ENCODE measurements around the gene CD81. TPM values are rescaled to one million over a fixed set of nuclear protein-coding genes. Genes with fewer than 3 reads are reported as not detected.

CD81 gene
- total and polyA plus RNA-seq, 4 donors, result 412 to 708 (median 642) TPM

DNA sequence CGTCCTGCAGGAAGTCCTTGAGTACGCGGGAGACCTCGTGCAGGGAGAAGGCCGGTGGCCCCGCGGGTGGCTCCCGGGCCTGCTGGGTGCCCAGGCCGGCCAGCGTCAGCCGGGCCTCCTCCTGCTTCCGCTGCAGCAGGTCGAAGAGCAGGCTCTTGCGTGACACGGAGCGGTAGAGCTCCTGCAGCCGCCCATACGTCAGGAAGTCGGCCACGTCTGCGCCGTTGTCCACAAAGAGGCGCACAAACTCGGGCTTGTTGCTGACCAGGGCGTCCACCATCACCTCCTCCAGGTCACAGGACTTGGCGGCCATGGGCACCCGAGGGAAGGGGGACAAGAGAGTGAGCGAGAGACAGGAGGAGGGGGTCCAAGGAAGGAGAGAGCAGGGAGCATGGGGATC is 38.1 kb downstream of the CD81 start:
- ATAC-seq (ENCODE audit: insufficient read depth, low FRiP score), result no peak
- H3K27ac ChIP-seq (ENCODE audit: low read depth in 1 of 2, low read length in 1 of 2), result no peak overlapping the region
- H3K9me3 ChIP-seq (ENCODE audit: control insufficient read depth in 4 of 4, insufficient read depth in 3 of 4, low read length in 3 of 4), result no peaks in the 10 kb centered on the region
- 87 to 92% methylated on average over 25 to 28 of the region's 28 CpGs for WGBS, 2 donors
- H3K27me3 ChIP-seq (ENCODE audit: control insufficient read depth in 3 of 3, insufficient read depth in 3 of 3, low read length in 2 of 3), result no peaks in the 10 kb centered on the region
- H3K4me3 ChIP-seq, result no peak overlapping the region
- H3K36me3 ChIP-seq (ENCODE audit: control insufficient read depth in 4 of 4, insufficient read depth in 4 of 4, low read length in 4 of 4), result no peaks in the 10 kb centered on the region
- TF ChIP-seq, protein P1, sequence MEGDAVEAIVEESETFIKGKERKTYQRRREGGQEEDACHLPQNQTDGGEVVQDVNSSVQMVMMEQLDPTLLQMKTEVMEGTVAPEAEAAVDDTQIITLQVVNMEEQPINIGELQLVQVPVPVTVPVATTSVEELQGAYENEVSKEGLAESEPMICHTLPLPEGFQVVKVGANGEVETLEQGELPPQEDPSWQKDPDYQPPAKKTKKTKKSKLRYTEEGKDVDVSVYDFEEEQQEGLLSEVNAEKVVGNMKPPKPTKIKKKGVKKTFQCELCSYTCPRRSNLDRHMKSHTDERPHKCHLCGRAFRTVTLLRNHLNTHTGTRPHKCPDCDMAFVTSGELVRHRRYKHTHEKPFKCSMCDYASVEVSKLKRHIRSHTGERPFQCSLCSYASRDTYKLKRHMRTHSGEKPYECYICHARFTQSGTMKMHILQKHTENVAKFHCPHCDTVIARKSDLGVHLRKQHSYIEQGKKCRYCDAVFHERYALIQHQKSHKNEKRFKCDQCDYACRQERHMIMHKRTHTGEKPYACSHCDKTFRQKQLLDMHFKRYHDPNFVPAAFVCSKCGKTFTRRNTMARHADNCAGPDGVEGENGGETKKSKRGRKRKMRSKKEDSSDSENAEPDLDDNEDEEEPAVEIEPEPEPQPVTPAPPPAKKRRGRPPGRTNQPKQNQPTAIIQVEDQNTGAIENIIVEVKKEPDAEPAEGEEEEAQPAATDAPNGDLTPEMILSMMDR (IDR thresholded peaks at IDR 0.05; ENCODE audit: control extremely low read depth, extremely low read depth), result no peak
- no peak for DNase-seq
- no peak overlapping the region for H3K9ac ChIP-seq (ENCODE audit: insufficient read depth in 1 of 2, low read length in 2 of 2)
- peaks cover 0 to 8% (median 1%) of the 10 kb centered on the region in 5 donors for H3K4me1 ChIP-seq (ENCODE audit: control insufficient read depth in 5 of 5, insufficient read depth in 5 of 5, low read length in 5 of 5)

DNA sequence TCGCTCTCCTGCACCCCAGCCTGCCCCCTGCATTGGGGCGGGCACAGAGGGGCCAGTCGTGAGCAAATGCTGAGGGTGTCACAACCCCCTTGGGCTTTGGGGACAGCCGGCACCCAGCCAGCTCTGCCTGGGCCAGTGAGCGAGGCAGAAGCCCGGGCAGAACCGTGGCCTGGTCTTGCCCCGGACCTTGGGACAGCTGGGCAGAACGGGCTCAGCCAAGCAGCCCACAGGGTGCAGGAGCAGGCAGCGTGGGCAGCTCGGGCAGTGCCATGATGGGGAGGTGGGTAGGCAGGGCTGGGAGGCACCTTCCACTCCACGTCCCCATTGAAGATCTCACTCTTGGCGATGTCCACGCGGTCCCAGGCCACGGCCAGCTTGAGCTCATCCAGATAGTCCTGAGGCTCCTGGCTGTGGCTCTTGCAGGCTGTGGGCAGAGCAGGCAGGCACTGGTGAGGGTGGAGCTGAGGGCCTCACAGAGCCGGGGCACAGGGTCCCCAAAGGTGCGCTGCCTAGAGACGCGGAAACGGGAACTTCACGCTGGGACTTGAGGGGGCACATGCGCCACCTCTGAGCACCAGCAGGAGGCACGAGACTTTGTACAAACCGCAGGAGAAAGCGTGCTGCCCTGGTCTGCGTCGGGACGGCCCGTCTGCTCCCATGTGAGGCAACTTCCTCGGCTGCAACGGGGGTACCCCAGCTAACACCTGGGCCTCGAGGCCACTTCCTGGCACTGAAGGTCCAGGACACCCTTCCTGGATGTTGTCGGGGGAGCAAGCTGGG is 38.7 kb downstream of the CD81 start:
- TF ChIP-seq, protein P1 (IDR thresholded peaks at IDR 0.05; ENCODE audit: control extremely low read depth, extremely low read depth), result no peak

DNA sequence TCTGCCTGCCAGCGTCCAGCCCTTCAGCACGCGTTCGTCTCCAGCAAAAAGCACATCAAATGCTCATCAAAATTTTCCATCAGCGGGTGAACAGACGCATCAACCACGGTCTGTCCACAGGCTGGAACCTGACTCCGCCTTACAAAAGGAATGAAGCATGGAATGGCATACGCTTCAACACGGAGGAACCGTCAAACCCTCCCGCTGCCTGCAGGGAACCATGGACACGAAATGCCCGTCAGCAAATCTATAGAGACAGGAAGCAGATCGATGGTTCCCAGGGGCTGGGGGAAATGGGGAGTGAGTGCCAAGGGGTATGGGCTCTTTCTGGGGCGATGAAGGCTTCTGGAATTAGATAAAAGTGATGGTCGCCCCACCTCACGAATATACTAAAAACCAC is 39.7 kb downstream of the CD81 start:
- 84 to 90% methylated on average over 18 of the region's 18 CpGs for WGBS, 2 donors
- TF ChIP-seq, protein P1 (IDR thresholded peaks at IDR 0.05; ENCODE audit: control extremely low read depth, extremely low read depth), result no peak
- ATAC-seq (ENCODE audit: insufficient read depth, low FRiP score) (no peak), DNase-seq (no peak)
- H3K9ac ChIP-seq (ENCODE audit: insufficient read depth in 1 of 2, low read length in 2 of 2), result no peak overlapping the region
- no peak overlapping the region for H3K27ac ChIP-seq (ENCODE audit: low read depth in 1 of 2, low read length in 1 of 2)
- no peak overlapping the region for H3K4me3 ChIP-seq
- H3K36me3 ChIP-seq (ENCODE audit: control insufficient read depth in 4 of 4, insufficient read depth in 4 of 4, low read length in 4 of 4), result no peaks in the 10 kb centered on the region
- no peaks in the 10 kb centered on the region for H3K27me3 ChIP-seq (ENCODE audit: control insufficient read depth in 3 of 3, insufficient read depth in 3 of 3, low read length in 2 of 3)
- peaks cover 0 to 5% (median 0%) of the 10 kb centered on the region in 5 donors for H3K4me1 ChIP-seq (ENCODE audit: control insufficient read depth in 5 of 5, insufficient read depth in 5 of 5, low read length in 5 of 5)
- H3K9me3 ChIP-seq (ENCODE audit: control insufficient read depth in 4 of 4, insufficient read depth in 3 of 4, low read length in 3 of 4), result no peaks in the 10 kb centered on the region

More for the DNA sequence above, 38.7 kb downstream of the CD81 start:
- H3K4me3 ChIP-seq, result no peak overlapping the region
- no peaks in the 10 kb centered on the region for H3K9me3 ChIP-seq (ENCODE audit: control insufficient read depth in 4 of 4, insufficient read depth in 3 of 4, low read length in 3 of 4)
- peaks cover 0 to 8% (median 0%) of the 10 kb centered on the region in 5 donors for H3K4me1 ChIP-seq (ENCODE audit: control insufficient read depth in 5 of 5, insufficient read depth in 5 of 5, low read length in 5 of 5)
- 78 to 81% methylated on average over 34 of the region's 34 CpGs for WGBS, 2 donors
- no peaks in the 10 kb centered on the region for H3K36me3 ChIP-seq (ENCODE audit: control insufficient read depth in 4 of 4, insufficient read depth in 4 of 4, low read length in 4 of 4)
- ATAC-seq (ENCODE audit: insufficient read depth, low FRiP score) (no peak), DNase-seq (no peak)
- H3K27me3 ChIP-seq (ENCODE audit: control insufficient read depth in 3 of 3, insufficient read depth in 3 of 3, low read length in 2 of 3), result no peaks in the 10 kb centered on the region
- H3K9ac ChIP-seq (ENCODE audit: insufficient read depth in 1 of 2, low read length in 2 of 2), result no peak overlapping the region
- no peak overlapping the region for H3K27ac ChIP-seq (ENCODE audit: low read depth in 1 of 2, low read length in 1 of 2)

Measured in lung (tissue), 12 donors.